ENCODE data around the gene DNTT.

GRCh38 chr10:96387161-96387560, 82.9 kb downstream of the DNTT start:
- TF ChIP-seq CTCF (conservative IDR thresholded peaks at IDR 0.05; ENCODE audit: low read length) (no peak), EZH2phosphoT487 (IDR thresholded peaks at IDR 0.05; ENCODE audit: borderline replicate concordance, low read depth, low read length) (no peak)

Measured in OCI-LY7 (cell line).